Stimulated activated CD4-positive, alpha-beta T cell treated with anti-CD3 and anti-CD28 coated beads, Interleukin-1b, Interleukin-23, amount 100 ng/mL, for 24 hours (primary cell): ENCODE results near the gene PTPRB.

Source experiments
- DNase-seq, 4 experiments: peaks; one replicate each; pipeline ENCODE4 v3.0.0-alpha.2; 2020; ENCODE audit warnings: low read depth in 4 of 4, low spot score in 1 of 4

The PTPRB gene

DNA sequence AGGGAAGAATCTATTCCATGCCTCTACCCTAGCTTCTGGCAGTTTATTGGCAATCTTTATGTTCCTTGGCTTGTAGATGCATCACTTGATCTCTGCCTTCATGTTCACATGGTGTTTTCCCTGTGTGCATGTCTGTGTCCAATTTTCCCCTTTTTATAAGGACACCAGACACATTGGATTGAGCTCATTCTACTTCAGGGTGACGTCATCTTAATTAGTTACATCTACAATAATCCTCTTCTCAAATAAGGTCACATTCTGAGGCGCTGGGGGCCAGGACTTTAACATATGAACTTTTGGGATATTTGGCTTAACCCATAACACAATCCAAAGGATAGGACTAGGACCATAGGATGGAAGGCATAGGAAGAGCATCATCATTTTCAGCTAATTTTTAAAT lies 169.8 kb downstream of the PTPRB start:
- no peak for DNase-seq

DNA sequence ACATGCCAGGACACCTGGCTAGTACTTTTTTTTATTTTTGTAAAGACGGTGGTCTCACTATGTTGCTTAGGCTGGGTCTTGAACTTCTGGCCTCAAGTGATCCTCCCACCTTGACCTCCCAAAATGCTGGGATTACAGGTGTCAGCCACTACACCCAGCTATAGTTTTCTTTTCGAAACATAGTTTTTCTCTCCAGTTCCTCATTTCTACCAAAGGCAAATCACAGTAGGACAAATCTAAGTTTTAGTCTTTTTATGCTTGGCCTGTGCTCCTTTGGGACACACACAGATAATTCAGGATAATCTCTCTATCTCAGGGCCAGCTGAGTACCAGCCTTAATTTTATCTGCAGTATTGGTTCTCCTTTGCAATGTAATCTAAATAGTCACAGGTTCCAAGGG lies 170.5 kb downstream of the PTPRB start:
- DNase-seq: no peak
